NCI-H748 (cell line): ENCODE data around the gene SCN8A.
"Not testable (repeated sequence)": the region's sequence is repeated elsewhere in the genome, so short reads cannot be mapped to it uniquely, and the experiment has no call there.

Source experiments
- DNase-seq: peaks from one replicate; lab custom pipeline; 2025; ENCODE audit not compliant: unreplicated experiment; lab: John Stamatoyannopoulos, UW

The SCN8A gene

GRCh38 chr12:51759175-51759574, 168.1 kb downstream of the SCN8A start:
- DNase-seq: no peak

GRCh38 chr12:51759695-51760094, 168.7 kb downstream of the SCN8A start:
- no peak for DNase-seq

DNA sequence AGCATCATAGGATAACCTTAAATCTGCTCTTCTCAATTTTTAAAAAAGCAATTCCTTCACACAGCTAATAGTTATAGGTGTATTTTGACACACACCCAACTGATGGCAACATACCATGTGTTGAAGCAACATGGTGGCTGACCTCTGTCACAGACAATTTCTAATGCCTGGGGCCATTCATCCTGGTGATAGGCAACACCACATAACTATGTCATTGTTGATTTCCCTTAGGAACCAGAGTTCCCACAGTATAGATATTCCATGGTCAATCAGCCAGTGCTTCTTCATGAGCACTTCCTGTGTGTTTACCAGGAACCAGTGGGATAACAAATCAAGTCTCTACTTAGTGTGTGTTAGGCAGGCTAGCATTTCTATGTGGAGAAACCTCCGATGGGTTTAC, 169.2 kb downstream of the SCN8A start:
- no peak for DNase-seq

- no peak for DNase-seq
These were observed 172.7 kb downstream of the SCN8A start for GRCh38 chr12:51763743-51764142.

DNA sequence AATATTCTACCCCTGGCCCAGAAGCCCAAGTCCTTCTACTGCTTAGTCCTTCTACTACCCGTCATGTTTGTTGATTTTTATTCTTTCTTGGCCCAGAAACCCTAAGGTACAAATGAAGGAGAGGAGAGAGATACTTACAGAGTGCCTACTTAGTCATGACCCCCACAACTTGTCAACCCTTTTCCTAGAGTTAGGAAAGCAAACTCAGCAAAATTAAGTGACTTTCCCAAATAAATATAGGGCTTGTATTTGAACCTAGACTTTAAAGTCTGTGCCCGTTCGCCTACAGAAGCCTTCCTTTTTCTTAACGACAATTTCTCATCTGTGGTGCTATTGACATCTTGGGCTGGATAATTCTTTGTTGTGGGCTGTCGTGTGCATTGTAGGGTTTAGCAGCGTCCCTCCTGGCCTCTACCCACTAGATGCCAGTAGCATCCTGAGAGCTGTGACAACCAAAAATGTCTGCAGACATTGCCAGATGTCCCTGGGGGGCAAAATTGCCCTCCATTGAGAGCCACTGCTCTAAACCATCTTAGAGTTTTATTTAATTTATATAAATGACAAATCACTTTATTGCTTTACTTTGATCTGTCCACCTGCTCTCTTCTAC, 175.1 kb downstream of the SCN8A start:
- no peak for DNase-seq

DNA sequence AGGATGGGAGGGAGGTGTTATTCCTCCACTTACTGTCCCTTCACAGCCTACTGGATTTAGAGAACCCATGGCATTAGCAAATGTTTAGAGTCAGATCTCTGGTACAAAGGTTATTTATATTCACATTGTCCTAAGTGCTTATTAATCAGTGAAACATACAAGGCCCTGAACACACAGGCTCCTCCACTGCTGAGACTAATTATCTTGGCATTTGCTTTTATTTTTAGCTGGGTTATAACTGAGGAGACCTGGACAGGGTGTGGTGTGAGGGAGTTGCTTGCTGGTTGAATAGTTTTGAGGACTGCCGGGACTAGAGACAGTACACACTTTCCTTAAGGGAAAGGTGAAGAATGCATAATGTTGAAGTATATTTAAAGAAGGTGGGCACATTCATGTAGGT, 180.0 kb downstream of the SCN8A start:
- DNase-seq: no peak

DNA sequence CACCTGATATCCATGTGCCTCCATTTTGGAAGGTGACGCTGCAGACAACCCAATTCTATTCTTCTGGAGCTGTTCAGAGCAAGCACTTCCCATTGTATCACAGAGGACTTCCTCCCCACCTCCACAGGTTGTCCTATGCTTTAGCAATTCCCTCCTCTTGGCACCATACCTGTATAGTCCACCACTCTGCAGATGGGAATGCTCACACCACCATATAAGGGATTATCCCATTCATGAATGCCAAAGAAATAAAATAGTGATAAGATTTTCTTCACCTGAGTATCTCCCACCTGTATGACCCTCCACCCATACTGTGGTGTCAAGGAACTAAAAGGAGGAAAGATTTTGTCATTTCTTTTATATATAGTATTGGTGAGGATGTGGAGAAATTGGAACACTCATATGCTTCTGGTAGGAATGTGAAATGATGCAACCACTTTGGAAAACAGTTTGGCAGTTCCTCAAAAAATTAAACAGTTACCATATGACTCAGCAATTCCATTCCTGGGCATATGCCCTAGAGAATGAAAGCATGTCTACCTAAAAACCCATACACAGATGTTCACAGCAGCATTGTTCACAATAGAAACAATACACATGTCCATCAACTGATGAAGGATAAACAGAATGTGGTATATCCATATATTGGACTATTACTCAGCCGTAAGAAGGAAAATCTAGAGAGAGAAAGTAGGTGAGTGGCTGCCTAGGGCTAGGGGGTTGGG, 182.3 kb downstream of the SCN8A start:
- DNase-seq: no peak

GRCh38 chr12:51774933-51775332, 183.9 kb downstream of the SCN8A start:
- no peak for DNase-seq

DNA sequence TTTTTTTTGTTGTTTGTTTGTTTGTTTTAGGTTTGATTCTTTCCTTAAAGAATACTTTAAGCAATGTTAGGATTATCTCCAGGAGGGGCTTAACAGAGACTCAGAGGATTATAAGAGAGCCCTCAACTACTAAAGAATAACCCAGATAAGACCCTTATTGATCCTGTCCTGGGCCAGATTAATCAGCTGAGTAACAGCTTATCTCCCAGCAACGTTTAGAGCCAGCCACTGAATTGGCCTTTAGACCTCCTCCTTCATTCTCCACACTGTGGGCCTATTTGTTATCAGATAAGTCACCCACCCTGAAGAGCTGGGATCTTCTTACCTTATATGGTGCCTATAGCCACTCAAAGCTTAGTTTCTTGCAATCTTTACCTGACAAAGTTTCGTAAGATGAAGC, 186.4 kb downstream of the SCN8A start:
- DNase-seq: no peak

GRCh38 chr12:51777973-51778372, 186.9 kb downstream of the SCN8A start:
- DNase-seq: no peak

- DNase-seq: no peak
These were observed 188.8 kb downstream of the SCN8A start for GRCh38 chr12:51779876-51780275.

DNA sequence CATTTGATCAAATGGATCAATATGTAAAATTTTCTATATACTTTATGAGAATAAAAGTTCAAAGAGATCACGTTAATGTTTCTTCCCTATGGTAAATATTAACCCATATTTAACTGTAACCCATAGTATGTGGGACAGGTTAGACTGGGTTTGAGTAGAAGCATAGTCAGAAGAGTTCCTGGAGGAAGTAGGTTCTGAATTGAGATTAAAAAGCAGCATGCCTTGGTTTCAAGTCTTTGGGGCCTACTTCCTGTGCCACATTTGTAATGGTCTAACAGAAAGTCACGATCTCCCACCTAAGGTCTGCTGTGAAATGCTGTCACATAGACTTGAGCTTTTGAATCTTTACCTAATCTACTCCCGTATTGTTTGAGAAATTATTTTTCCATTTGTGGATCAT, 193.7 kb downstream of the SCN8A start:
- DNase-seq: no peak

- DNase-seq: no peak
These were observed 194.9 kb downstream of the SCN8A start for GRCh38 chr12:51785906-51786305.

GRCh38 chr12:51788876-51789275, 197.8 kb downstream of the SCN8A start:
- no peak for DNase-seq

DNA sequence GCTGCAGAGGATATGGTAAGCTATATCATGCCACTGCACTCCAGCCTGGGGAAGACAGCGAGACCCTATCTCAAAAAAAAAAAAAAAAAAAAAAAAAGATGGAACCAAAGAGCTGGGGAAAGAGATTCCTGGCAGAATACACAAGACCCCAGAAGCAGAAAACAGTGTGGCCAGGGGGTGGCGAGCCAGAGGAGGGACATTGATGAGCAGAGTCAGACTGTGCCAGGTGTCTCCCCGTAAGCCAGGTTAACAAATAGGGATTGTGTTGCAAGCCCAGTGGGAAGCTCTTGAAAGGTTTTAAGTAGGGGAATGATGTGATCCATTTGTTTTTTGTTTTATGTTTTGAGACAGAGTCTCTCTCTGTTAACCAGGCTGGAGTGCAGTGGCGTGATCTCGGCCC, 201.4 kb downstream of the SCN8A start:
- no peak for DNase-seq

DNA sequence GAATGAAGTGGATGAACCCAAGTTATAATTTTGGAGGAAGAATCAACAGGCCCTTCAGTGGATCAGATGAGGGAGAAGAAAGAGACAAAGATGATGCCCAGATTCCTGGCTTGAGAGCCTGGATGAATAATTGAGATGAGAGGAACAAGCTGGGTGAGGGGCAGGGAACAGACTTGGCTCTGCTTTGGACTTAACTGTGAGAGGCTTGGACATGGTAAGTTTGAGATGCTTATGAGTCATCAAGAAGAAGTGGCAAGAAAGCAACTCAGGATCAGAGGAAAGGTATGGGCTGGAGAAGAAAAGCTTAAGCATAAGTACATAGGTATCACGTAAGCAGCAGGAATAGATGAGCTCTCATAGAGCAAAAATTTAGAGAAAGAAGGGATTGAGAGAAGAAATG, 202.2 kb downstream of the SCN8A start:
- DNase-seq: no peak

DNA sequence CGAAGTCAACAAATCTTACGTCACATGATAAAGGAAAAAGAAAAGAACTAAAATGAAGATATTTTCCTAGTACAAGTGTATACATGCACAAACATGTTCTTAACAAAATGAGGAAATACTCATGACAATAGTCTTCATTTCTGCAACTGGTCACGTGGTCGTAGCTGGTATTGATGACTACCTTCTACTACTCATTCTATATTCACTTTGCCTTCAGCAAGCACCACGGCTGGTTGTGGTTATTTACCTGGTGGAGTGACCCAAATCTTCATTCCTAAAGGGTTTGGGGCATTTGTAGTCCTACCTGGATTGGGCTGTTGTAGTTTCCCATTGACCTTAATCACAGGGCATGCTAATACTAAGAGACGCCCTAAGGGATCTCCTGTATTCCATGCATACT, 206.3 kb downstream of the SCN8A start:
- DNase-seq: no peak

GRCh38 chr12:51798051-51798450, 207.0 kb downstream of the SCN8A start:
- not testable (repeated sequence) for DNase-seq

DNA sequence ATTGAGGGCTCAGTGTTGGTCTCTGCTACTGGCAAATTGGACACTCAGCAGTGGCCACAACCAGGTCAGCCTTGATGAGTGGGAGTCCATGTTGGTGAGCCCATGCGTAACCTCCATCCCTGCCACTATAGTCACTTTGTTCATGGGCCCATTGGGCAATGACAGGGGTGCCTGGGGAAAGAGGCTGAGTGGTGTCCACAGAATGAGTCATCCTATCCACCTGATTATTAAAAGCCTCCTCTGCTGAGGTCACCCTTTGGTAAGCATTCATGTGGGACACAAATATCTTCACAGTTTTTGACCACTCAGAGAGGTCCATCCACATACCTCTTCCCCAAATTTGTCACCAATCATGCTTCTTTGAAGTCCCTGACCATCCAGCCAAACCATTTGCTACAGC, 207.5 kb downstream of the SCN8A start:
- no peak for DNase-seq

- no peak for DNase-seq
These were observed 210.0 kb downstream of the SCN8A start for GRCh38 chr12:51801027-51801426.

DNA sequence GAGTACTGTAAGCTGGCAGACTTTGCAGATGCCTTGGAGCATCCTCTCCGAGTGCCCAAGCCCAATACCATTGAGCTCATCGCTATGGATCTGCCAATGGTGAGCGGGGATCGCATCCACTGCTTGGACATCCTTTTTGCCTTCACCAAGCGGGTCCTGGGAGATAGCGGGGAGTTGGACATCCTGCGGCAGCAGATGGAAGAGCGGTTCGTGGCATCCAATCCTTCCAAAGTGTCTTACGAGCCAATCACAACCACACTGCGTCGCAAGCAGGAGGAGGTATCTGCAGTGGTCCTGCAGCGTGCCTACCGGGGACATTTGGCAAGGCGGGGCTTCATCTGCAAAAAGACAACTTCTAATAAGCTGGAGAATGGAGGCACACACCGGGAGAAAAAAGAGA, 215.9 kb downstream of the SCN8A start:
- DNase-seq: no peak

GRCh38 chr12:51809193-51809592, 218.2 kb downstream of the SCN8A start:
- no peak for DNase-seq
